GM15510 (cell line): ENCODE results near the gene KCNG2.

Experiments used
- POLR2A ChIP-seq: IDR thresholded peaks from 3 replicates; pipeline ENCODE4 v1.6.1; 2011; ENCODE audit warnings: borderline replicate concordance; ENCODE audit not compliant: insufficient read length; ENCODE audit errors: extremely low read depth

The KCNG2 gene

DNA sequence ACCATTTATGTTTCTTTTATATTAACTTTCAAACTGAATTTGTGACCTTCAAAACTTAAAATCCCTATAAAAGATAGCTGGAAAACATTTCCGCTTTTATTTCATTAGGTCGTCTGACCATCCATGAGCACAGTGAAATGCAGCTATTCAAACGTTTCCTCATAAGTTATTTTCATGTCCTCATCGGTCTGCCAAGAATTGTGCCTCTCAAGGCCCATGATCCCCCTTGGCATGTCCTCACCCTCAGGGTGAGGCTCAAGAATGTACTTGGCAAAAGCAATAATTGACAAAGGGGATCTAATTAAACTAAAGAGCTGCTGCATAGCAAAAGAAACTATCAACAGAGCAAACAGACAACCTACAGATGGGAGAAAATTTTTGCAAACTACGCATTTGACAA is 141.4 kb downstream of the KCNG2 start:
- no peak for TF ChIP-seq POLR2A

DNA sequence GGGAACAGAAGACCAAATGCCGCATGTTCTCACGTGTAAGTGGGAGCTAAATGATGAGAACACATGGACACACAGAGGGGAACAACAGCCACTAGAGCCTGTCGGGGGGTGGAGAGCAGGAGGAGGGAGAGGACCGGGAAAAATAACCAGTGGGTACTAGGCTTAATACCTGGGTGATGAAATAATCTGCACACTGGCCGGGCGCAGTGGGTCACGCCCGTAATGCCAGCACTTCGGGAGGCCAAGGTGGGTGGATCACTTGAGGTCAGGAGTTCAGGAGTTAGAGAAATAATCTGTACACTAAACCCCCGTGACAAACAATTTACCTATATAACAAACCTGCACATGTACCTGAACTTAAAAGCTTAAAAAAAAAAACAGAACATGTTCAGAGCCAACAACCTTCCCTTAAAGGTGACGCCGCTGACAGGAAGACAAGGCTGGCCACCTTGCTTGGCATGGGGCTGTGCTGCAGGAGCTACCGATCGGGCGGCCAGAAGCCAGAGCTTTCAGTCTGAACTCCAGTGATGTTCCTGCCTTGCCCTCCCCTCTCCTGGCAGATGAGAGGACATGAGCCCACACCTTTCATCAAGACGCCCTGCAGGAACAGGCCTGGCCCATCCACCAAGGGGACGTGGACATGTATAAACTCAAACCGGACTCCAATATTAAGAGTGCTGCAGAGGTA is 142.5 kb downstream of the KCNG2 start:
- TF ChIP-seq POLR2A = no peak

DNA sequence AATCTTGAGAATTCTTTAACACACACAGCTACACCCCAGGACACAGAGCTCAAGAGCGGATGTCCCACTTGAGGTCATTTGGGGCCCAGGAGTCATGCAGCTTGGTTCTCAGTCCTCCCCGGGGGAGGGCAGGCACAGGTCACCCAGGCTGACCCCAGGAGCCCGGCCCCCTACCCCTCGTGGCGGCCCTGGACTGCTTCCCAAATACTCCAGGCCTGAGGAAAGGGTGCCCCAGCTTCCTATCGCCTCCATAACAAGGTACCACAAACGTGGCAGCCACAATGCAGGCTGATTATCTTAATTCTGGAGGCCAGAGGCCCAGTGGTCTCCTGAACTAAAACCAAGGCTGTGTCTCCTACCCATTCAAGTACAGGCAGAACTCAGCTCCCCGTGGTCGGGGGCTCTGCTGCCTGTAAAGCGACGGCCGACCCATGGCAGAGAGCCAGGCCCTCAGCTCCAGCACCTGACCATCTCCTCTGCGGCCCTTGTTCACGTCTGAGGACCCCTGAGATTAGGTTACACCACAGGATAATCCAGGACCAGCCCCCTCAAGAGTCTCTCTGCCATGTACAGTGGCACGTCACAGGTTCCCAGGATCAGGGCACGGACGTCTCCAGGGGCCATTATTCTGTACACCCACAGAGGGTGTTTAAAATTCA is 143.2 kb downstream of the KCNG2 start:
- TF ChIP-seq POLR2A = no peak

DNA sequence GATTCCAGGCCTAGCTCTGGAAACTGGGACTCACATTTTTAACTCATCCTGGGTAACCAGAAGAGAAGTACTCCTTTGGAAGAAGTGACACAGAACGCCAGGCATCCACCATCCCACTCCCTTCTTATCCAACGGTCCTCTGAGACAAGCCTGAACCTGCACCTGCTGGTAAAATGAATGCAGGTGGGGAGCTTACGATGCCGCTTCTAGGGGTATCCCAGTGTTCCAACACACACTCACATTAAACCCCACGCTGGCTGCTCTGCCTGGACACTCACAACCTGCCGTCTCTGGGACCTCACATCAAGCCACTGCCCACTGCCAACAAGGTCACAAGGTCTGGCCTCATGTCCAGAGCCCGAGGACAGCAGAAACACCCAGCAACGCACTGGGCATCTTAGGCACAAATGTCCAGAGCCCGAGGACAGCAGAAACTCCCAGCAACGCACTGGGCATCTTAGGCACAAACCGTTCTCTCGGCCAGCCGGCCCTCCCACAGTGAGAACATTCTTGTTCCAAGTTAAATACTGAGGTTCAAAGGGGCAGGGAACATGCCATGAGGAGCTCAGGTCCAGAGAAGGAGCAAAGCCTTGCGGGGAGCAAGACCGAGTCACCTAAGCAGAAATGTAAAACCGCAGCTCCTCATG is 143.9 kb downstream of the KCNG2 start:
- TF ChIP-seq POLR2A = no peak

DNA sequence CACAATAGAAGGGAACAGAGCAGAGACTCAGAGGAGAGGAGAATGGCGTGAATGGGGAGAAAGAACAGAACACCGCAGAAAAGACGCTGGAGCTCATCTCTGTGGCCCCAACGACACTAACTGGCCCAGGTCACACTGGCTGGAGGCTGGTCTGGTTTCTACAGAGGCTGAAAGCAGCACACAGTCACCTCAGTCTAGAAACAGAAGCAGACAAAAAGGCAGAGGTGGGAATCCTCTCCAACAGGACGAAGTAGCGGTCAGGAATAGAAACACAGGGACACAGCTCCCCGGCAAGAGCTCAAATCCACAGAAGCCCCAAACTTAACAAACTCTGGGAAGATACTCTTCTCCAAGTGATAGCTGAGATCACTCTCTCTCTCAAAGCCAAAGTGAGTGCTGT is 144.5 kb downstream of the KCNG2 start:
- no peak for TF ChIP-seq POLR2A

DNA sequence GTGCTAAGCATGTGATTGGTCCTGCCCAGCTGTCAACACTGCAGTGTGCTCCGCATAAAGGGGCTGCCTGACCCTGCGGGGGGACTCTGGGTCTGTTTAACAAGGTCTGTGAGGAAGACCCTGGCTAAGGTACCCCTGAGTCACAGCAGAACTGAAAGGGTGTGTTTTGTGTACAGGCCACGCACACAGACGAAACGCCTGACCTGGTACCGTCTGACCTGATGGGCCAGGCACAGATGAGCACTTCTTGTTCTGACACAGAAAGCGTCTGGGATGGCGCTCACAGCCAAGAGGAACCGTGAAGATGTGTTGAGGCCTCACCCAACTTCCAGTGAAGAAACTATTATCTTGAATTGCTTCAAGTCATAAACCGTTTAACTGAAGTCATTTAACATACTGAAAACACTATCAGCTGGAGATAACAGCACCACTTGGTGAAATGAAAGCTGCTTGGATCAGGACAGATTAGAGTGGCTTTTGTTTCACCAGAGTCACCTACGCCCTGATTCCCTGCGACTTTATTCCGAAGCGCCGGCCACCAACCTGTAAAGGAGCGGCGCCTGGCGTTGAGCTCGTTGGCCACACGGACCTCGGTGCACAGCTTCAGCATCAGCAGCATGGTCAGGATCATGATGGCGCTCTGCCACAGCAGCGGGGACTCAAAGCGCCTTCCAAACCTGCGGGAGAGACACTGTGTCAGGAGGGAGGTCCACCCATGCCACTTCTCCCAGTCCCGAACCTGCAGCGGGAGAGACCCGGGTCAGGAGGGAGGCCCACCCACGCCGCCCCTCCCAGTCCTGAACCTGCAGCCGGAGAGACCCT is 145.3 kb downstream of the KCNG2 start:
- no peak for TF ChIP-seq POLR2A

DNA sequence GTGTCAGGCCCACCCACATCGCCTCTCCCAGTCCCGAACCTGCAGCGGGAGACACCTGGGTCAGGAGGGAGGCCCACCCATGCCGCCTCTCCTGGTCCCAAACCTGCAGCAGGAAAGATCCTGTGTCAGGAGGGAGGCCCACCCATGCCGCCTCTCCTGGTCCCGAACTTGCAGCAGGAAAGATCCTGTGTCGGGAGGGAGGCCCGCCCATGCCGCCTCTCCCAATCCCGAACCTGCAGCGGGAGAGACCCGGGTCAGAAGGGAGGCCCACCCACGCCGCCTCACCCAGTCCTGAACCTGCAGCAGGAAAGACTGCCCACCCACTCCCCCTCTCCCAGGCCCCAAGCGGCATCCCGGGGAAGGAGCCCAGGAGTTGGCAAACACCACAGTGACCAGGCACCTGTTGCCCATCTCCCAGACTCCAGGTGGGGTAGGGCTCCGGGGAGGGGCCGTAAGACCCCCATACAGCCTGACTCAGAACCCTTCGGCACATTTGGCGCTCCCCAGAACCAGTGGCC is 145.9 kb downstream of the KCNG2 start:
- TF ChIP-seq POLR2A = no peak

DNA sequence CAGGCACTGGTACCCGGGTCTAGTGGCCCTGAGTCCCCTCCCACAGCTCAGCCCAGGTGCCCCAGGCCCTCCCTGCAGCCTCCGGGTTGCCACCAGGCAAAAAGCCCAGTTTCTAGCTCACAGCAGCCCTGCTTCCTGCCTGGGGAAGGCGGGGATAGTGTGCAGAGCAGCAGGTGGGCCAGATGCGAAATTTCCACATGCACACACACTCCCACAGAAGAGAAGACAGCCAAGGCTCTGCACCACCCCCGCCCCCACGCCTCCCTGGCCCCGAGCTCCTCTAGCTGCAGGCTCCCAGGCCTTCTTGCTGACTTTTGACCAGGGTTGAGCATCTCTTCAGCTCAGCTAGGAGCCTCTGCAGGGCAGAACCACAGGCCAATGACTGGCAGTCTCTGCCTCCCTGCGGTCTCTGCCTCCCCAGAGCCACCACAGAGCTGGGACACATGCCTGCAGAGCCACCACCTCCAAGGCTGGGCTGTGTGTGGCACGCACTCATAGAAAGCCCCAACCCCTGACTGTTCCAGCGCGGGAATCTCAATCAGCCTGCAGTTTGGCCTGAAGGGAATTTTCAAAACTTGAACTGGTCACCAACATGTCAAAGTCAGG is 146.5 kb downstream of the KCNG2 start:
- TF ChIP-seq POLR2A = no peak

DNA sequence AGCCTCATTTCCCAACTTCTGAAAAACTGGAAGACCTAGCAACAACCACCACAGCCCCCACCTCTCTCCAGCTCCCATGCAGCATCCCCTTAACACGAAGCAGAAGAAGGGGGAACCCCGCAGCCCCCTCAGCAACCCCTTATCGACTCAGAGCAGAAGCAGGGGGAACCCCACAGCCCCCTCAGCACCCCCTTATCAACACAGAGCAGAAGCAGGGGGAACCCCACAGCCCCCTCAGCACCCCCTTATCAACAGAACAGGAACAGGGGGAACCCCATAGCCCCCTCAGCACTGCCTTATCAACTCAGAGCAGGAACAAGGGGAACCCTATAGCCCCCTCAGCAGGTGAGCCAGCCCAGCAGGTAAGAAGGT is 147.0 kb downstream of the KCNG2 start:
- no peak for TF ChIP-seq POLR2A

DNA sequence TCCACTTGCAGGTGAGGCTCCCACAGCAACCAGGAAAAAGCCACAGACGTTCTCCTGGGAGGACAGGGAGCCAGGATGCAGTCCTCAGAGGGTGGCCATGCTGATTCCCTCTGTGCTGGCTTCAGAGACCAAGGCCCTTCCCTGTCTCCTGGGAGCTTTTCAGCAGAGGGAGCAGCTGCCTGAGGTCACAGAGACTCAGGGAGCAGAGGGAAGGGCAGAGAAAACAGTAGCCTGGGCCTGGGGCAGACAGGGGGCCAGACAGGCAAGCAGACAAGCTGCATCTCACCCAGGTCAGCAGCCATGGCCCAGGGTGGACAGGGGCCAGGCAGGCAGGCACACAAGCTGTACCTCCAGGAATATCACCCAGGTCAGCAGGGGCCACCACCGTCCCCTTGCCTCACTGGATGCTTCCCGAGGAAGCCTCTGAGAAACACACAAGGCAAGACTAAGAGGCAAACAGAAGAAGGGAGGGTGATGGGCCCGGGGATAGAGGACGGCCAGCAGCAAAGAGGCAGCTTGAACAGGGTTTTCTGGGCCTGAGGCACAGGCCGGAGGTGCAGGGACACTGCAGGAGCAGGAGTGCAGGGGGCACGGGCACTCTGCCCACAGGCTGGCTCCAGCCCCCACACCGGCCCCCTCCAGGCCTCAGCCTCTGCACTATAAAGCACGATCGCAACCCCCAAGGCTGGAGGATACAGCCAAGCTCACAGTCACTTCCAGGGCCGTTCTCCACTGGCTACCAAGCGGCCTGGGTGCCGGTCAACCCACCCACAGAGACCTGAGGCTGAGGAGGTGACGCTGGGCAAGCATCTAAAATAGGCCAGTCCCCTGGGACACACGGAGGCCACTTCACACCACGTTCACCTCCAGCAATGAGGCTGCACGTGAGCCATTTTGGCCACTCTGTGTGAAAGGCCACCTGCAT is 147.6 kb downstream of the KCNG2 start:
- TF ChIP-seq POLR2A = no peak

DNA sequence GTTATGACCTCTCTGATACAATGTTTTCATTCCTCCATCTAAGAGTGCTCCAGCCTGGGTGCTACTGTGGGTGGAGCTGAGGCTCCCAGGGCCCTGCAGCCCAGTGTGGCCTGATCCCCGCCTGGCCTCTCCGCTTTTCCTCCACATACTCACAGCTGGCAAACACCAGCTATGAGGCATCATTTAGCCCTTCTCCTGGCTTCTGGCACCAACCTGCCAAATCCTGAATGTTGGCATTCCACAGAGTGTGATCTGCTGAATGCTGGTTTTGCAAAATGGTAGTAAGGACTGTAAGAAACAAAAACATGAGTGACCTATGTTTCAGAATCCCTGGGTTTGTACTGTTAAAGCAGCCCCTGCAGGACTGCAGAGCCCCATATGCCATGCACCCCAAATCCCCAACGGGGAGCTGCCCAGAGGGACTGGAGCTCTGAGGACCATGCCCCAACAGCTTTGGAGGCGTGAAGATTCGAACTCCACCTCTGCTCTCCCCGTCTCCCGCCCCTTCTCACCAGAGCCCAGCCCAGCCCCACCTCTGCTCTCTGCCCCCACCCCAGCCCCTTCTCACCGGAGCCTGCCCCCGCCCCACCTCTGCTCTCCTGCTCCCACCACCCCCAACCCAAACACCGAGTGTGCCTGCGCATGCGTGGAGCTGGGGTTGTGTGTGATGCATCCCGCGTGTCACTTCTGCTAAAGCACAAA is 149.5 kb downstream of the KCNG2 start:
- TF ChIP-seq POLR2A = no peak

DNA sequence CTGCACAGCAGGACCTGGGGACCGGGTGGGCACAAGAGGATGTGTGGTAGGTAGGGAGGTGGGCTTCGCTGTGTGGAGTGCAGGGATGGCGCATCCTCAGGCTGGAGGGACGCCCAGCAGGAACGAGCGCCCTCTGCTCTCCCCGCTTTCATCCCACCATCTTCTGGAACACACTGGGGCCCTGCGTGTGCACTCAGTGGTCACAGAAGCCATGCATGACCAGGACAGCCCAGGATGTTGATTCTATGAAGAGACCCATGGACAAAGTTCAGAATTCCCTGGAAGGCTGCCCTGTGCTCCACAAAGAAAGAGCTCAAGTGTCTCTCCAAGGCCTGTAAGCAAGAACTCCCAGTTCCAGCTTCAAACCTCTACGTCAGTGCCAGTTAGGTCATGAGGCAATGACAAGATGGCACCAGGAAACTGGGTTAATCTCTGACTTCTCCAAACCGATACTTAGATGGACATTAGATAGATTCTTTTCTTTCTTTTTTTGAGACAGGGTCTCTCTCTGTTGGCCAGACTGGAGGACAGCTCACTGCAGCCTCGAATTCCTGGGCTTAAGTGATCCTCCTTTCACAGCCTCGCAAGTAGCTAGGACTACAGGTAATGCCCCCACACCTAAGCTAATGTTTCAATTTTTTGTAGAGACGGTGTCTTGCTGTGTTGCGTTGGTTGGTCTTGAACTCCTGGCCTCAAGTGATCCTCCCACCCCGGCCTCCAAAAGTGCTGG is 150.3 kb downstream of the KCNG2 start:
- no peak for TF ChIP-seq POLR2A

DNA sequence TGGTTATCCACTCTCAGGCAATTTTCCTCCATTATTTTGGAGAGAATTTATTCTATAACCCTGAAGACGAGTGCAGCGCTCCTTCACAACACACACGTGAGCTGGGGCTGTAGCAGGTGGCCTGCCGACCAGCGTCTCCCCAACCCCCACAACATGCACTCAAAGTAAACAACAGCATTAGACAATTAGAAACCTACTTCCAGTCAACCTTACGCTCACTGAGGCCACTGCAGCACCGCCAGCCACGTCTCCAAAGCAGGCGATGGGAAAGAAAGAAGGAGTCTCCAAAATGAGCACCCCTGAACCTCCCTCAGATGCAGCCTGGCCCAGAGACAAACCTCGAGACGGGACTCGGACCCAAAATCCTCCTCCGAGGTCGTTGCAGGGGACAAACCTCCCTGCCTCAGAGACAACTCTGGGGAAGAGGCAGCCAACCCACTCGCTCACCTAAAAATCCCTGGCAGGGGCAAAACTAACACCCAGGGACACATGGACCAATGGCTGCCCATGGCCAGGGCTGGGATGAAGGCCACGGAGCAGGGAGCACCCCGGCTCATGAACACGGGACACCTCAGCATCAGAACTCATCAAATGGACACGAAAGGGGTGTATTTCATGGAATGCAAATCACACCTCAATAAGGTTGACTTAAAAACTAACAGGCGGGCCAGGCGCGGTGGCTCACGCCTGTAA is 151.1 kb downstream of the KCNG2 start:
- TF ChIP-seq POLR2A = no peak
